ENCODE data around the gene GUK1. TPM values are rescaled to one million over a fixed set of nuclear protein-coding genes. Genes with fewer than 3 reads are reported as not detected.

GUK1 gene
- total and polyA plus RNA-seq, 2 experiments from 2014 or later, result 87.5 to 121 TPM

DNA sequence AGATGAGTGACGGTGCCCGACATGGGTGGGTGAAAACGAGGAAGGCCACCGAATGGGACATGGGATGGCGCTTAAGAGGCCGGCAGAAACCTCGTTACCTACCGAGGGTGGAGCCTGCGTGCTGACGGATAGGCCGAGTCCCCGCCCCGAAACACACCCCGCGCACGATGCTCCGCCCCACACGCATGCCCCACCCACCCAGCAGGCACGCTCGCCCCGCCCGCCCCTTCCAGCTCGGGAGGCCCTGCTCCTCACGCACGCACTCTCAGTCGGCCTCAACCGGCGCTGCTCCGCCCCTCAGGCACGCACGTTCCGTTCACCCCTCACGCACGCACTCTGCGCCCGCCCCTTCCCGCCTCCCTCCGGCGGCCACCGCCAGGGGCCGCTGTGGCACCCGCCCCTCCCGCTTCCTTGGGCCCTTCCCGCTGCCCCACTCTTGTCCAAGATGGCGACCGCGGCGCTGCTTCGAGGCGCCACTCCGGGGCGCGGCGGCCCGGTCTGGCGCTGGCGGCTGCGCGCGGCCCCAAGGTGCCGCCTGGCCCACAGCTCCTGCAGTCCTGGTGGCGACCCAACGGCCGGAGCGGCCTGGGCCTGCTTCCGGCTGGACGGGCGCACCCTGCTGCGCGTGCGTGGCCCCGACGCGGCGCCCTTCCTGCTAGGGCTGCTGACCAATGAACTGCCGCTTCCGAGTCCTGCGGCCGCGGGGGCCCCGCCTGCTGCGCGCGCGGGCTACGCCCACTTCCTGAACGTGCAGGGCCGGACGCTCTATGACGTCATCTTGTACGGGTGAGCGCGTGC, 25.5 kb downstream of the GUK1 start, which contains the start of gene IBA57:
TSS of gene IBA57 (plus strand) at position 433 of the 798 bp plus-strand sequence. CDS start at position 446, 13 bp downstream.
- Histone ChIP-seq H4K20me1 (replicated peaks; ENCODE audit: insufficient read depth) (no peaks in the 10 kb centered on the region; the same call in 1 of the 2 replicates), H3K4me3 (peak within 1 kb of the TSS; percentile 82), H3K4me2 (peak within 1 kb of the TSS; percentile 90), H3K79me2 (replicated peaks; ENCODE audit: insufficient read depth) (peaks cover 16% of the 10 kb centered on the region), H2AFZ (peak within 1 kb of the TSS; percentile 97; the same call in 1 of the 2 replicates), H3K27me3 (ENCODE audit: insufficient read depth) (0 out of 2 replicates have a peak, but pooled peaks cover 4% of the 10 kb centered on the region), H3K36me3 (ENCODE audit: insufficient read depth) (no peaks in the 10 kb centered on the region), H3F3A (replicated peaks; ENCODE audit: low read depth) (0 out of 2 replicates have a peak, but pooled peaks cover 2% of the 10 kb centered on the region), H3K4me1 (ENCODE audit: insufficient read depth) (peaks cover 8% of the 10 kb centered on the region; the same call in 1 of the 2 replicates), H3K9me2 (ENCODE audit: insufficient read depth) (no peaks in the 10 kb centered on the region), H3K27ac (ENCODE audit: low read depth) (peak within 1 kb of the TSS; percentile 95; the same call in 1 of the 2 replicates)
- Mint-ChIP-seq H3K27me3 (ENCODE audit: insufficient read depth, low read depth, poor library complexity) (peaks cover 3% of the 10 kb centered on the region), H3K4me3 (peak within 1 kb of the TSS; percentile 85), H3K27ac (peak within 1 kb of the TSS; percentile 97), H3K4me1 (peaks cover 10% of the 10 kb centered on the region; the same call in 2 of the 3 replicates), H3K36me3 (ENCODE audit: low read depth) (no peaks in the 10 kb centered on the region; the same call in 2 of the 3 replicates), H3K9me3 (no peaks in the 10 kb centered on the region)
- peak; percentile 98 for DNase-seq (ENCODE audit: low spot score)
- ATAC-seq, result peak; percentile 86
- TF ChIP-seq CREB1 (CRISPR knock-in tag; IDR thresholded peaks at IDR 0.05; ENCODE audit: low read depth) (peak; percentile 97), ZNF114 (CRISPR knock-in tag; IDR thresholded peaks at IDR 0.05) (no peak), EZH2phosphoT487 (IDR thresholded peaks at IDR 0.05; ENCODE audit: unreplicated experiment) (no peak), EZH2 (IDR thresholded peaks at IDR 0.05; ENCODE audit: low read depth, unreplicated experiment) (no peak), POLR2AphosphoS5 (IDR thresholded peaks at IDR 0.05; ENCODE audit: low read depth) (peak; percentile 69), NANOG (IDR thresholded peaks at IDR 0.05; ENCODE audit: borderline replicate concordance) (no peak), JUNB (IDR thresholded peaks at IDR 0.05; ENCODE audit: unreplicated experiment) (no peak), ZNF331 (CRISPR knock-in tag; IDR thresholded peaks at IDR 0.05; ENCODE audit: low read depth) (no peak)
- TF ChIP-seq, protein P1, sequence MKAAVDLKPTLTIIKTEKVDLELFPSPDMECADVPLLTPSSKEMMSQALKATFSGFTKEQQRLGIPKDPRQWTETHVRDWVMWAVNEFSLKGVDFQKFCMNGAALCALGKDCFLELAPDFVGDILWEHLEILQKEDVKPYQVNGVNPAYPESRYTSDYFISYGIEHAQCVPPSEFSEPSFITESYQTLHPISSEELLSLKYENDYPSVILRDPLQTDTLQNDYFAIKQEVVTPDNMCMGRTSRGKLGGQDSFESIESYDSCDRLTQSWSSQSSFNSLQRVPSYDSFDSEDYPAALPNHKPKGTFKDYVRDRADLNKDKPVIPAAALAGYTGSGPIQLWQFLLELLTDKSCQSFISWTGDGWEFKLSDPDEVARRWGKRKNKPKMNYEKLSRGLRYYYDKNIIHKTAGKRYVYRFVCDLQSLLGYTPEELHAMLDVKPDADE (IDR thresholded peaks at IDR 0.05), result peak; percentile 49; the same call in 1 of the 2 replicates
- TF ChIP-seq, protein P2, sequence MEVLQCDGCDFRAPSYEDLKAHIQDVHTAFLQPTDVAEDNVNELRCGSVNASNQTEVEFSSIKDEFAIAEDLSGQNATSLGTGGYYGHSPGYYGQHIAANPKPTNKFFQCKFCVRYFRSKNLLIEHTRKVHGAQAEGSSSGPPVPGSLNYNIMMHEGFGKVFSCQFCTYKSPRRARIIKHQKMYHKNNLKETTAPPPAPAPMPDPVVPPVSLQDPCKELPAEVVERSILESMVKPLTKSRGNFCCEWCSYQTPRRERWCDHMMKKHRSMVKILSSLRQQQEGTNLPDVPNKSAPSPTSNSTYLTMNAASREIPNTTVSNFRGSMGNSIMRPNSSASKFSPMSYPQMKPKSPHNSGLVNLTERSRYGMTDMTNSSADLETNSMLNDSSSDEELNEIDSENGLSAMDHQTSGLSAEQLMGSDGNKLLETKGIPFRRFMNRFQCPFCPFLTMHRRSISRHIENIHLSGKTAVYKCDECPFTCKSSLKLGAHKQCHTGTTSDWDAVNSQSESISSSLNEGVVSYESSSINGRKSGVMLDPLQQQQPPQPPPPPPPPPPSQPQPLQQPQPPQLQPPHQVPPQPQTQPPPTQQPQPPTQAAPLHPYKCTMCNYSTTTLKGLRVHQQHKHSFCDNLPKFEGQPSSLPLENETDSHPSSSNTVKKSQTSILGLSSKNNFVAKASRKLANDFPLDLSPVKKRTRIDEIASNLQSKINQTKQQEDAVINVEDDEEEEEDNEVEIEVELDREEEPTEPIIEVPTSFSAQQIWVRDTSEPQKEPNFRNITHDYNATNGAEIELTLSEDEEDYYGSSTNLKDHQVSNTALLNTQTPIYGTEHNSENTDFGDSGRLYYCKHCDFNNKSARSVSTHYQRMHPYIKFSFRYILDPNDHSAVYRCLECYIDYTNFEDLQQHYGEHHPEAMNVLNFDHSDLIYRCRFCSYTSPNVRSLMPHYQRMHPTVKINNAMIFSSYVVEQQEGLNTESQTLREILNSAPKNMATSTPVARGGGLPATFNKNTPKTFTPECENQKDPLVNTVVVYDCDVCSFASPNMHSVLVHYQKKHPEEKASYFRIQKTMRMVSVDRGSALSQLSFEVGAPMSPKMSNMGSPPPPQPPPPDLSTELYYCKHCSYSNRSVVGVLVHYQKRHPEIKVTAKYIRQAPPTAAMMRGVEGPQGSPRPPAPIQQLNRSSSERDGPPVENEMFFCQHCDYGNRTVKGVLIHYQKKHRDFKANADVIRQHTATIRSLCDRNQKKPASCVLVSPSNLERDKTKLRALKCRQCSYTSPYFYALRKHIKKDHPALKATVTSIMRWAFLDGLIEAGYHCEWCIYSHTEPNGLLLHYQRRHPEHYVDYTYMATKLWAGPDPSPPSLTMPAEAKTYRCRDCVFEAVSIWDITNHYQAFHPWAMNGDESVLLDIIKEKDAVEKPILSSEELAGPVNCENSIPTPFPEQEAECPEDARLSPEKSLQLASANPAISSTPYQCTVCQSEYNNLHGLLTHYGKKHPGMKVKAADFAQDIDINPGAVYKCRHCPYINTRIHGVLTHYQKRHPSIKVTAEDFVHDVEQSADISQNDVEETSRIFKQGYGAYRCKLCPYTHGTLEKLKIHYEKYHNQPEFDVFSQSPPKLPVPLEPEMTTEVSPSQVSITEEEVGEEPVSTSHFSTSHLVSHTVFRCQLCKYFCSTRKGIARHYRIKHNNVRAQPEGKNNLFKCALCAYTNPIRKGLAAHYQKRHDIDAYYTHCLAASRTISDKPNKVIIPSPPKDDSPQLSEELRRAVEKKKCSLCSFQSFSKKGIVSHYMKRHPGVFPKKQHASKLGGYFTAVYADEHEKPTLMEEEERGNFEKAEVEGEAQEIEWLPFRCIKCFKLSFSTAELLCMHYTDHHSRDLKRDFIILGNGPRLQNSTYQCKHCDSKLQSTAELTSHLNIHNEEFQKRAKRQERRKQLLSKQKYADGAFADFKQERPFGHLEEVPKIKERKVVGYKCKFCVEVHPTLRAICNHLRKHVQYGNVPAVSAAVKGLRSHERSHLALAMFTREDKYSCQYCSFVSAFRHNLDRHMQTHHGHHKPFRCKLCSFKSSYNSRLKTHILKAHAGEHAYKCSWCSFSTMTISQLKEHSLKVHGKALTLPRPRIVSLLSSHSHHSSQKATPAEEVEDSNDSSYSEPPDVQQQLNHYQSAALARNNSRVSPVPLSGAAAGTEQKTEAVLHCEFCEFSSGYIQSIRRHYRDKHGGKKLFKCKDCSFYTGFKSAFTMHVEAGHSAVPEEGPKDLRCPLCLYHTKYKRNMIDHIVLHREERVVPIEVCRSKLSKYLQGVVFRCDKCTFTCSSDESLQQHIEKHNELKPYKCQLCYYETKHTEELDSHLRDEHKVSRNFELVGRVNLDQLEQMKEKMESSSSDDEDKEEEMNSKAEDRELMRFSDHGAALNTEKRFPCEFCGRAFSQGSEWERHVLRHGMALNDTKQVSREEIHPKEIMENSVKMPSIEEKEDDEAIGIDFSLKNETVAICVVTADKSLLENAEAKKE (CRISPR knock-in tag; IDR thresholded peaks at IDR 0.05), result no peak
- TF ChIP-seq, protein P3, sequence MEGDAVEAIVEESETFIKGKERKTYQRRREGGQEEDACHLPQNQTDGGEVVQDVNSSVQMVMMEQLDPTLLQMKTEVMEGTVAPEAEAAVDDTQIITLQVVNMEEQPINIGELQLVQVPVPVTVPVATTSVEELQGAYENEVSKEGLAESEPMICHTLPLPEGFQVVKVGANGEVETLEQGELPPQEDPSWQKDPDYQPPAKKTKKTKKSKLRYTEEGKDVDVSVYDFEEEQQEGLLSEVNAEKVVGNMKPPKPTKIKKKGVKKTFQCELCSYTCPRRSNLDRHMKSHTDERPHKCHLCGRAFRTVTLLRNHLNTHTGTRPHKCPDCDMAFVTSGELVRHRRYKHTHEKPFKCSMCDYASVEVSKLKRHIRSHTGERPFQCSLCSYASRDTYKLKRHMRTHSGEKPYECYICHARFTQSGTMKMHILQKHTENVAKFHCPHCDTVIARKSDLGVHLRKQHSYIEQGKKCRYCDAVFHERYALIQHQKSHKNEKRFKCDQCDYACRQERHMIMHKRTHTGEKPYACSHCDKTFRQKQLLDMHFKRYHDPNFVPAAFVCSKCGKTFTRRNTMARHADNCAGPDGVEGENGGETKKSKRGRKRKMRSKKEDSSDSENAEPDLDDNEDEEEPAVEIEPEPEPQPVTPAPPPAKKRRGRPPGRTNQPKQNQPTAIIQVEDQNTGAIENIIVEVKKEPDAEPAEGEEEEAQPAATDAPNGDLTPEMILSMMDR (conservative IDR thresholded peaks at IDR 0.05; ENCODE audit: low read depth in 2 of 2), result peak; percentile 65 to 88
- TF ChIP-seq, protein P4, sequence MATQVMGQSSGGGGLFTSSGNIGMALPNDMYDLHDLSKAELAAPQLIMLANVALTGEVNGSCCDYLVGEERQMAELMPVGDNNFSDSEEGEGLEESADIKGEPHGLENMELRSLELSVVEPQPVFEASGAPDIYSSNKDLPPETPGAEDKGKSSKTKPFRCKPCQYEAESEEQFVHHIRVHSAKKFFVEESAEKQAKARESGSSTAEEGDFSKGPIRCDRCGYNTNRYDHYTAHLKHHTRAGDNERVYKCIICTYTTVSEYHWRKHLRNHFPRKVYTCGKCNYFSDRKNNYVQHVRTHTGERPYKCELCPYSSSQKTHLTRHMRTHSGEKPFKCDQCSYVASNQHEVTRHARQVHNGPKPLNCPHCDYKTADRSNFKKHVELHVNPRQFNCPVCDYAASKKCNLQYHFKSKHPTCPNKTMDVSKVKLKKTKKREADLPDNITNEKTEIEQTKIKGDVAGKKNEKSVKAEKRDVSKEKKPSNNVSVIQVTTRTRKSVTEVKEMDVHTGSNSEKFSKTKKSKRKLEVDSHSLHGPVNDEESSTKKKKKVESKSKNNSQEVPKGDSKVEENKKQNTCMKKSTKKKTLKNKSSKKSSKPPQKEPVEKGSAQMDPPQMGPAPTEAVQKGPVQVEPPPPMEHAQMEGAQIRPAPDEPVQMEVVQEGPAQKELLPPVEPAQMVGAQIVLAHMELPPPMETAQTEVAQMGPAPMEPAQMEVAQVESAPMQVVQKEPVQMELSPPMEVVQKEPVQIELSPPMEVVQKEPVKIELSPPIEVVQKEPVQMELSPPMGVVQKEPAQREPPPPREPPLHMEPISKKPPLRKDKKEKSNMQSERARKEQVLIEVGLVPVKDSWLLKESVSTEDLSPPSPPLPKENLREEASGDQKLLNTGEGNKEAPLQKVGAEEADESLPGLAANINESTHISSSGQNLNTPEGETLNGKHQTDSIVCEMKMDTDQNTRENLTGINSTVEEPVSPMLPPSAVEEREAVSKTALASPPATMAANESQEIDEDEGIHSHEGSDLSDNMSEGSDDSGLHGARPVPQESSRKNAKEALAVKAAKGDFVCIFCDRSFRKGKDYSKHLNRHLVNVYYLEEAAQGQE (IDR thresholded peaks at IDR 0.05; ENCODE audit: unreplicated experiment), result no peak

Data from GM23338 (cell line).